Smooth muscle cell of the pulmonary artery (primary cell): ENCODE measurements around the gene PLEKHH3. TPM values are rescaled to one million over a fixed set of nuclear protein-coding genes. Genes with fewer than 3 reads are reported as not detected.

Source experiments
- total RNA-seq: library from RNA; depleted of rRNA; stranded (reverse); fragments of >200 nt; gene quantifications from 2 replicates; pipeline ENCODE4 v1.2.3, GENCODE V29; 2014

The PLEKHH3 gene
- 16.9 and 23.8 TPM in 2 replicates for total RNA-seq

DNA sequence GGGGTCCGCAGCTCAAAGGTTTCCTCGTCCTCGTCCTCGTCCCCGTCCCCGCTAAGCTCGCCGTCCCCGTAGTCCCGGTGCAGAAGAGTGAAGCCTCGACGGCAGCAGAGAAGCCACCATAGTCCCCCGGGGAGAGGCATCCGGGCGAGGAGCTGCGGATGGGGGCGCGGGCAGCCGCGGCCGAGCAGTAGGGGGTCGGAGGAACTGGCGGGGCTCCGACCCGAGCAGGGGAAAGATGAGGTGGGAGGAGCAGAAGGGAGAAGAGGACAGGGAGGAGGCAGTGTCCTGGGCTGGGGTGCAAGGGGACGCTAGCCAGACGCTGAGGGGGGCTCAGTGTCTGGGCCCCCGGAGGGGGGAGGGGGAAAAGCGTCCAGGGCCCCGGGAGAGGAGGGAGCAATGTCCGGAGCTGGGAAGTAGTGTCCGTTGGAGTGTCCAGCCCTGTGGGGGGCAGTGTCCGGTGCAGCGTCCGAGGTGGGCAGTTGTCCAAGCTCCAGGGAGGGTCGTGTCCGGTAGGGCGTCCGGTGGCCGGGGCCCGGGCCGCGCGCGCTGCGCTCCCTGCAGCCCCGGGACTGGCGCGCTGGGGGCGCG, at the start of gene PLEKHH3:
PLEKHH3 (minus strand) TSS at position 571 of the 588 bp plus-strand sequence; CDS start at position 140, 431 bp downstream.

DNA sequence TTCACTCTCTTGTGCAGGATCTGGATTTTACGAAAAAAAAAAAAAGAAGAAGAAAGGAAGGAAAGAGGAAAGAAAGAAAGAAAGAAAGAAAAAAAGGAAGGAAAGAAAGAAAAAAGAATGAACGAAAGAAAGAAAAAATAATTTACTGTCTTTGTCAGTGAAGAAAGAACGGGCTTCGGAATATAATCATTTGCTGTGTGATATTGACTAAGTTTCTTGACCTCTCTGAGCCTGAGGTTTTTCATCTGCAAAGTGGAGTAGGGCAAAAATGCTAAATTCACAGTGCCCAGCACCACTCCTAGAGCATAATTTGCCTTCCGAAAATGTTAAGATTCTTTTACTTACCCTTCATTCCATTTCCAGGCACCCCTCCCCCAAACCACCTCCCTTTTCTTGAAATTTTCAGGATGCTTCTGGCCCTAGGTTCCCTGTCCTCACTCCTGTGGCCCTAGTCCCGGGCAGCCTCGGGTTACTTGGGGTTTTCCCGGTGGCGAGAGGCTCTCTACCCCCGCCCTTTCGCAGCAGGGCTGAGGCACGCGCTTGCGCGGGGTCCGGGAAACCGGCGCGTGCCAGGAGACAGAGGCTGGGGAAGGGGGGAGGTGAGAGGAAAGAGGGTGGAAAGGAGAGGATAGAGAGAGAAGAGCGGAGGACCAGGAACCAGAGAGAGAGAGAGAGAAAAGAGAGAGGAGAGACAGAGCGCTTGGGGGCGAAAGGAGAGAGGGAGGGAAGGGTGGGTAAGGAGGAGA, 5.4 kb upstream of the PLEKHH3 start, which contains the start of gene CNTNAP1:
CNTNAP1 (plus strand) TSS at position 556 of the 746 bp plus-strand sequence. CDS start 299 bp downstream, outside the sequence.

GRCh38 chr17:42659079-42659931, 17.5 kb downstream of the PLEKHH3 start, which contains the start of gene TUBG2:
Gene TUBG2, plus strand, starts transcription at chr17:42659284. Its CDS starts 220 bp downstream, at chr17:42659504.

Other genes starting within 250 kb of the PLEKHH3 start
- gene ATP6V0A1, start 218.1 kb downstream of the PLEKHH3 start, total RNA-seq = 98.5 and 104 TPM in 2 replicates
- gene NAGLU, start 140.8 kb downstream of the PLEKHH3 start, total RNA-seq = 68.0 and 69.1 TPM in 2 replicates
- gene HSD17B1, start 124.1 kb downstream of the PLEKHH3 start, total RNA-seq = 2.0 and 5.7 TPM in 2 replicates
- gene COASY, start 114.8 kb downstream of the PLEKHH3 start, total RNA-seq = 24.2 and 31.5 TPM in 2 replicates
- 37.1 and 42.2 TPM in 2 replicates for gene MLX, start 109.9 kb downstream of the PLEKHH3 start, total RNA-seq
- 3.7 and 4.3 TPM in 2 replicates for gene PSMC3IP, start 99.3 kb downstream of the PLEKHH3 start, total RNA-seq
- 58.5 and 62.9 TPM in 2 replicates for gene RETREG3, start 67.6 kb downstream of the PLEKHH3 start, total RNA-seq
- 23.8 and 37.4 TPM in 2 replicates for gene TUBG1, start 67.3 kb downstream of the PLEKHH3 start, total RNA-seq
- gene TUBG2, start 17.7 kb downstream of the PLEKHH3 start, total RNA-seq = 12.0 and 15.6 TPM in 2 replicates
- gene CCR10, start 4.8 kb upstream of the PLEKHH3 start, total RNA-seq = 2.9 and 6.0 TPM in 2 replicates
- 57.2 and 112 TPM in 2 replicates for gene CNTNAP1, start 5.5 kb upstream of the PLEKHH3 start, total RNA-seq
- 20.6 and 21.3 TPM in 2 replicates for gene EZH1, start 68.0 kb upstream of the PLEKHH3 start, total RNA-seq
- 0.13 and 0.46 TPM in 2 replicates for gene RAMP2, start 84.2 kb upstream of the PLEKHH3 start, total RNA-seq
- 44.1 and 44.4 TPM in 2 replicates for gene VPS25, start 96.5 kb upstream of the PLEKHH3 start, total RNA-seq
- gene WNK4, start 103.6 kb upstream of the PLEKHH3 start, total RNA-seq = 0.20 and 0.79 TPM in 2 replicates
- 41.7 and 50.0 TPM in 2 replicates for gene COA3, start 121.7 kb upstream of the PLEKHH3 start, total RNA-seq
- 0.07 and 0.36 TPM in 2 replicates for gene CNTD1, start 121.9 kb upstream of the PLEKHH3 start, total RNA-seq
- gene BECN1, start 147.3 kb upstream of the PLEKHH3 start, total RNA-seq = 94.1 and 99.6 TPM in 2 replicates
- gene PSME3, start 156.4 kb upstream of the PLEKHH3 start, total RNA-seq = 60.6 and 62.2 TPM in 2 replicates
- 0.79 and 0.85 TPM in 2 replicates for gene AOC2, start 167.6 kb upstream of the PLEKHH3 start, total RNA-seq
- 1.3 and 5.9 TPM in 2 replicates for gene AOC3, start 174.2 kb upstream of the PLEKHH3 start, total RNA-seq
- not detected in 2 replicates for gene G6PC1, start 223.8 kb upstream of the PLEKHH3 start, total RNA-seq